Measurements from ENCODE around the gene TRIM44.

- TF ChIP-seq CEBPB (IDR thresholded peaks at IDR 0.05; ENCODE audit: borderline replicate concordance in 1 of 2, low read depth in 2 of 2, low read length in 2 of 2) (no peak), RAD21 (IDR thresholded peaks at IDR 0.05; ENCODE audit: insufficient read depth, low read depth, low read length) (no peak), HCFC1 (IDR thresholded peaks at IDR 0.05; ENCODE audit: low read length) (no peak), EP300 (IDR thresholded peaks at IDR 0.05; ENCODE audit: borderline replicate concordance in 1 of 2, control insufficient read depth in 1 of 2, low read depth in 2 of 2, low read length in 2 of 2) (no peak), RCOR1 (conservative IDR thresholded peaks at IDR 0.05; ENCODE audit: low read depth, low read length) (no peak), SMAD1 (IDR thresholded peaks at IDR 0.05; ENCODE audit: low read depth, partially characterized antibody) (no peak), JUND (IDR thresholded peaks at IDR 0.05; ENCODE audit: low read depth, low read length) (no peak), ZNF384 (IDR thresholded peaks at IDR 0.05; ENCODE audit: borderline replicate concordance, low read depth, low read length) (no peak), EZH2 (IDR thresholded peaks at IDR 0.05; ENCODE audit: borderline replicate concordance, control insufficient read depth, low read depth, low read length) (no peak), USF2 (IDR thresholded peaks at IDR 0.05; ENCODE audit: borderline replicate concordance, low read depth, low read length) (no peak), REST (IDR thresholded peaks at IDR 0.05; ENCODE audit: low read depth, low read length) (no peak), PML (IDR thresholded peaks at IDR 0.05; ENCODE audit: low read length) (no peak), NFXL1 (IDR thresholded peaks at IDR 0.05; ENCODE audit: borderline replicate concordance) (no peak)
Measured at GRCh38 chr11:35792148-35792845, 129.7 kb downstream of the TRIM44 start.
